K562 (cell line): ENCODE results near the gene ZKSCAN4. TPM values are rescaled to one million over a fixed set of nuclear protein-coding genes. Genes with fewer than 3 reads are reported as not detected.

ENCODE experiments used
- CREB3L1 ChIP-seq: fragments of 450-650 bp; IDR thresholded peaks from 2 replicates; pipeline ENCODE4 v1.6.1; 2014; ENCODE audit warnings: low read depth, mild to moderate bottlenecking, moderate library complexity, borderline replicate concordance
- ETV5 ChIP-seq: sonication (generic); formaldehyde crosslinking; IDR thresholded peaks from 2 replicates; pipeline ENCODE4 v1.4.0; 2020; ENCODE audit warnings: low read depth, mild to moderate bottlenecking, missing genetic modification reagents
- FOXJ2 ChIP-seq: fragments of 200-800 bp; sonication (Bioruptor generic); IDR thresholded peaks from 2 replicates; pipeline ENCODE4 v1.6.1; 2016; ENCODE audit warnings: missing genetic modification characterization, missing compliant biosample characterization
- KAT7 ChIP-seq: sonication (generic); formaldehyde crosslinking; IDR thresholded peaks from 2 replicates; pipeline ENCODE4 v1.8.0; 2022; ENCODE audit warnings: missing genetic modification reagents, mild to moderate bottlenecking, borderline replicate concordance
- MCM2 ChIP-seq: fragments of 450-650 bp; IDR thresholded peaks from 2 replicates; pipeline ENCODE4 v1.6.1; 2017; ENCODE audit warnings: low read depth, mild to moderate bottlenecking
- PHF20 ChIP-seq: fragments of 450-650 bp; IDR thresholded peaks from 2 replicates; pipeline ENCODE4 v1.6.1; 2018; ENCODE audit not compliant: partially characterized antibody
- PHF8 ChIP-seq: fragments of 200-600 bp; sonication (generic); IDR thresholded peaks from 2 replicates; pipeline ENCODE4 v1.6.1; 2012; ENCODE audit warnings: mixed run types, mild to moderate bottlenecking, inconsistent platforms, low read length, moderate library complexity, borderline replicate concordance
- POU5F1 ChIP-seq: fragments of 150-350 bp; IDR thresholded peaks from 2 replicates; pipeline ENCODE4 v1.6.1; 2014; ENCODE audit warnings: borderline replicate concordance, low read length, low read depth, mild to moderate bottlenecking; ENCODE audit not compliant: partially characterized antibody
- SETDB1 ChIP-seq: IDR thresholded peaks from one replicate; pipeline ENCODE4 v1.6.1; 2012; ENCODE audit warnings: low read length, control low read depth, inconsistent platforms
- SNIP1 ChIP-seq: fragments of 450-650 bp; IDR thresholded peaks from 2 replicates; pipeline ENCODE4 v1.7.1; 2017; ENCODE audit warnings: low read depth, mild to moderate bottlenecking
- SREBF2 ChIP-seq: sonication (generic); formaldehyde crosslinking; IDR thresholded peaks from 2 replicates; pipeline ENCODE4 v1.4.0; 2020; ENCODE audit warnings: mild to moderate bottlenecking, missing genetic modification reagents
- U2AF2 ChIP-seq: fragments of 200-400 bp; formaldehyde crosslinking; optimal IDR thresholded peaks from 2 replicates; pipeline ENCODE3; 2017; ENCODE audit warnings: low read depth, mild to moderate bottlenecking, low read length
- ZNF280B ChIP-seq: fragments of 250-450 bp; sonication (Bioruptor Pico); IDR thresholded peaks from 2 replicates; pipeline ENCODE4 v1.5.1; 2021; ENCODE audit warnings: mild to moderate bottlenecking
- ZNF609 ChIP-seq: sonication (generic); formaldehyde crosslinking; IDR thresholded peaks from 2 replicates; pipeline ENCODE4 v1.8.1; 2023; ENCODE audit warnings: missing genetic modification reagents, mild to moderate bottlenecking, borderline replicate concordance
- ZNF639 ChIP-seq, 2 experiments: fragments of 200-800 bp in 1 of 2; sonication (Bioruptor generic) in 1 of 2; sonication (generic) in 1 of 2; formaldehyde crosslinking in 1 of 2; IDR thresholded peaks in 1 of 2; conservative IDR thresholded peaks in 1 of 2; 2 replicates each; pipeline versions ENCODE4 v1.5.0 to v1.6.1; 2016 to 2020; ENCODE audit warnings: missing compliant biosample characterization in 1 of 2, missing genetic modification characterization in 1 of 2, missing genetic modification reagents in 1 of 2
- ZNF695 ChIP-seq: fragments of 450-650 bp; formaldehyde crosslinking; IDR thresholded peaks from 2 replicates; pipeline ENCODE4 v1.4.0; 2020; ENCODE audit warnings: mild to moderate bottlenecking, moderate library complexity
- ZSCAN32 ChIP-seq: fragments of 450-650 bp; formaldehyde crosslinking; IDR thresholded peaks from 2 replicates; pipeline ENCODE4 v1.4.0; 2020; ENCODE audit warnings: mild to moderate bottlenecking, moderate library complexity
- polyA plus RNA-seq, 8 experiments: library from polyadenylated mRNA; depleted of rRNA in 4 of 8; stranded (reverse) in 5 of 8; unstranded in 3 of 8; fragments of >200 nt; fragmentation: Nextera tagmentation in 2 of 8; fragmentation: Illumina TruSeq in 1 of 8; extraction: Ambion mirVana in 2 of 8; extraction: Trizol in 1 of 8; gene quantifications; 2 replicates each; pipeline versions ENCODE4 v1.2.1 to v1.2.3, GENCODE V29; 2011 to 2014; ENCODE audit warnings: inconsistent platforms in 1 of 8, missing spikeins in 1 of 8
- total RNA-seq, 7 experiments: library from RNA; depleted of rRNA in 6 of 7; stranded (reverse); fragments of >200 nt in 6 of 7; fragmentation: Illumina TruSeq in 2 of 7; extraction: Trizol in 2 of 7; gene quantifications; 2 replicates each; pipeline versions ENCODE4 v1.2.1 to v1.2.3, GENCODE V29; 2011 to 2021; ENCODE audit warnings: low replicate concordance in 1 of 7

Gene ZKSCAN4
- total and polyA plus RNA-seq, 9 of the 15 experiments (the other 6 are each of a cell fraction or from before 2014, with no cell fraction given) = 1.2 to 5.3 (median 4.7) TPM

GRCh38 chr6:28224131-28225055 is 27.7 kb downstream of the ZKSCAN4 start (continued):
- no peak for TF ChIP-seq ZNF639 (CRISPR knock-in tag; conservative IDR thresholded peaks at IDR 0.05 in 1 of 2, IDR thresholded peaks at IDR 0.05 in 1 of 2)
- no peak for TF ChIP-seq PHF8
- TF ChIP-seq MCM2 = no peak
- TF ChIP-seq POU5F1 = no peak
- no peak for TF ChIP-seq ETV5 (CRISPR knock-in tag)
- no peak for TF ChIP-seq SREBF2 (CRISPR knock-in tag)
- TF ChIP-seq KAT7 (CRISPR knock-in tag) = no peak
- peak; percentile 52; the same call in 1 of the 2 replicates for TF ChIP-seq SNIP1
- no peak for TF ChIP-seq U2AF2
- no peak for TF ChIP-seq ZNF280B (CRISPR knock-in tag)
- TF ChIP-seq ZNF609 (CRISPR knock-in tag) = no peak
- no peak for TF ChIP-seq SETDB1
- TF ChIP-seq ZSCAN32 (CRISPR knock-in tag) = no peak
- no peak for TF ChIP-seq FOXJ2
- TF ChIP-seq ZNF695 (CRISPR knock-in tag) = no peak
- TF ChIP-seq PHF20 = no peak
- no peak for TF ChIP-seq CREB3L1
